Astrocyte (in vitro differentiated cells and primary cell): ENCODE measurements around the gene UNC5CL. TPM values are rescaled to one million over a fixed set of nuclear protein-coding genes. Genes with fewer than 3 reads are reported as not detected.

Source experiments
- DNase-seq: peaks from one replicate; pipeline ENCODE4 v3.0.0-alpha.2; 2010; ENCODE audit warnings: low read depth
- FAIRE-seq: peaks from 2 replicates; lab custom pipeline; 2011; peaks lifted over from hg19 to GRCh38; lab: Jason Lieb, UNC
- H2AFZ ChIP-seq: 2 replicates; pipeline ENCODE4 v1.6.0; 2012; ENCODE audit warnings: low read depth, low read length, inconsistent platforms
- H3K27ac ChIP-seq: 2 replicates; pipeline ENCODE4 v1.5.1; 2011; ENCODE audit warnings: low read depth, low read length, inconsistent platforms
- H3K27me3 ChIP-seq: 2 replicates; pipeline ENCODE4 v1.6.0; 2011; ENCODE audit warnings: low read length, inconsistent platforms; ENCODE audit not compliant: insufficient read depth
- H3K36me3 ChIP-seq: 2 replicates; pipeline ENCODE4 v1.5.1; 2011; ENCODE audit warnings: low read length, inconsistent platforms; ENCODE audit not compliant: insufficient read depth
- H3K4me1 ChIP-seq: 2 replicates; pipeline ENCODE4 v1.5.1; 2011; ENCODE audit warnings: low read length, inconsistent platforms; ENCODE audit not compliant: insufficient read depth
- H3K4me2 ChIP-seq: 2 replicates; pipeline ENCODE4 v1.6.0; 2012; ENCODE audit warnings: low read length, inconsistent platforms
- H3K4me3 ChIP-seq: 2 replicates; pipeline ENCODE4 v1.5.1; 2011; ENCODE audit warnings: low read depth, mild to moderate bottlenecking, low read length, inconsistent platforms; ENCODE audit not compliant: insufficient read depth
- H3K79me2 ChIP-seq: 2 replicates; pipeline ENCODE4 v1.6.0; 2012; ENCODE audit warnings: mild to moderate bottlenecking, low read length, inconsistent platforms; ENCODE audit not compliant: insufficient read depth
- H3K9ac ChIP-seq: 2 replicates; pipeline ENCODE4 v1.6.0; 2012; ENCODE audit warnings: mild to moderate bottlenecking, low read length, inconsistent platforms
- H3K9me3 ChIP-seq: 2 replicates; pipeline ENCODE4 v1.5.1; 2012; ENCODE audit warnings: low read depth, mild to moderate bottlenecking, low read length, inconsistent platforms; ENCODE audit not compliant: insufficient read depth
- H4K20me1 ChIP-seq: 2 replicates; pipeline ENCODE4 v1.6.0; 2012; ENCODE audit warnings: low read length, inconsistent platforms; ENCODE audit not compliant: insufficient read depth
- H3K27ac Mint-ChIP-seq: one replicate; pipeline ENCODE4 v1.8.0; 2021; ENCODE audit warnings: mild to moderate bottlenecking, mixed read lengths; ENCODE audit not compliant: unreplicated experiment
- H3K27me3 Mint-ChIP-seq: one replicate; pipeline ENCODE4 v1.8.0; 2021; ENCODE audit warnings: low read depth, mixed read lengths; ENCODE audit not compliant: unreplicated experiment
- H3K36me3 Mint-ChIP-seq: one replicate; pipeline ENCODE4 v1.8.0; 2021; ENCODE audit warnings: low read depth, mixed read lengths; ENCODE audit not compliant: unreplicated experiment
- H3K4me1 Mint-ChIP-seq: one replicate; pipeline ENCODE4 v1.8.0; 2021; ENCODE audit warnings: low read depth, mixed read lengths; ENCODE audit not compliant: unreplicated experiment
- H3K4me3 Mint-ChIP-seq: one replicate; pipeline ENCODE4 v1.8.0; 2021; ENCODE audit warnings: mild to moderate bottlenecking, moderate library complexity, mixed read lengths; ENCODE audit not compliant: unreplicated experiment
- H3K9me3 Mint-ChIP-seq: one replicate; pipeline ENCODE4 v1.8.0; 2021; ENCODE audit warnings: mild to moderate bottlenecking, mixed read lengths; ENCODE audit not compliant: unreplicated experiment
- CTCF ChIP-seq: IDR thresholded peaks from 2 replicates; pipeline ENCODE4 v1.5.1; 2011; ENCODE audit warnings: low read depth, mild to moderate bottlenecking, inconsistent platforms, low read length, moderate library complexity; ENCODE audit not compliant: insufficient read depth
- EZH2 ChIP-seq: IDR thresholded peaks from 2 replicates; pipeline ENCODE4 v1.6.1; 2012; ENCODE audit warnings: mild to moderate bottlenecking, low read length, inconsistent platforms; ENCODE audit not compliant: insufficient read depth
- total RNA-seq: library from RNA; stranded (reverse); gene quantifications from 2 replicates; pipeline ENCODE4 v1.2.1, GENCODE V29; 2021

The UNC5CL gene
- total RNA-seq, 1 donor from 2014 or later: 0.27 TPM

- no peak overlapping the region for H2AFZ ChIP-seq
- H3K27ac Mint-ChIP-seq: no peak overlapping the region
- peaks cover 9% of the 10 kb centered on the region for H3K4me1 ChIP-seq
- peaks cover 6% of the 10 kb centered on the region for H3K27me3 Mint-ChIP-seq
- peaks cover 11% of the 10 kb centered on the region for H3K4me1 Mint-ChIP-seq
- no peaks in the 10 kb centered on the region for H3K9me3 ChIP-seq
- H3K27me3 ChIP-seq: peaks cover 3% of the 10 kb centered on the region
- H3K4me2 ChIP-seq: no peak overlapping the region
- H4K20me1 ChIP-seq: no peaks in the 10 kb centered on the region
- H3K4me3 ChIP-seq: no peak overlapping the region
- DNase-seq (no peak), FAIRE-seq (no peak)
- H3K79me2 ChIP-seq: no peaks in the 10 kb centered on the region
- no peak overlapping the region for H3K27ac ChIP-seq
- H3K4me3 Mint-ChIP-seq: no peak overlapping the region
- no peak overlapping the region for H3K9ac ChIP-seq
- H3K36me3 Mint-ChIP-seq: no peaks in the 10 kb centered on the region
- H3K9me3 Mint-ChIP-seq: peaks cover 3% of the 10 kb centered on the region
- H3K36me3 ChIP-seq: no peaks in the 10 kb centered on the region
- TF ChIP-seq EZH2: no peak
- no peak for TF ChIP-seq CTCF
Measured at GRCh38 chr6:41043151-41043550, 4.1 kb upstream of the UNC5CL start.

- FAIRE-seq (no peak), DNase-seq (no peak)
- H3K27me3 Mint-ChIP-seq: peaks cover under 1% of the 10 kb centered on the region
- Histone ChIP-seq H3K9me3 (no peaks in the 10 kb centered on the region), H3K9ac (no peak within 1 kb of the TSS), H3K27me3 (peaks cover 3% of the 10 kb centered on the region), H3K4me3 (no peak within 1 kb of the TSS), H2AFZ (no peak within 1 kb of the TSS), H3K27ac (no peak within 1 kb of the TSS), H3K4me2 (no peak within 1 kb of the TSS), H3K36me3 (no peaks in the 10 kb centered on the region), H4K20me1 (no peaks in the 10 kb centered on the region), H3K79me2 (no peaks in the 10 kb centered on the region), H3K4me1 (peaks cover 9% of the 10 kb centered on the region)
- H3K27ac Mint-ChIP-seq: no peak within 1 kb of the TSS
- H3K4me1 Mint-ChIP-seq: peaks cover 11% of the 10 kb centered on the region
- no peak for TF ChIP-seq CTCF
- no peak for TF ChIP-seq EZH2
- peaks cover 3% of the 10 kb centered on the region for H3K9me3 Mint-ChIP-seq
- H3K4me3 Mint-ChIP-seq: no peak within 1 kb of the TSS
- H3K36me3 Mint-ChIP-seq: no peaks in the 10 kb centered on the region
Measured at GRCh38 chr6:41042226-41043055, 3.4 kb upstream of the UNC5CL start, which contains the start of gene TSPO2. TSS of gene TSPO2 (plus strand) at chr6:41042467. CDS start at chr6:41042986, 519 bp downstream.

GRCh38 chr6:41040940-41041536 is 2.0 kb upstream of the UNC5CL start:
- no peak overlapping the region for H3K27ac ChIP-seq
- Mint-ChIP-seq H3K9me3 (peaks cover 3% of the 10 kb centered on the region), H3K4me3 (no peak overlapping the region), H3K36me3 (no peaks in the 10 kb centered on the region), H3K27ac (peak overlapping the region; percentile 86), H3K27me3 (no peaks in the 10 kb centered on the region), H3K4me1 (peaks cover 19% of the 10 kb centered on the region)
- H3K4me2 ChIP-seq: no peak overlapping the region
- no peaks in the 10 kb centered on the region for H4K20me1 ChIP-seq
- H2AFZ ChIP-seq: no peak overlapping the region
- DNase-seq (no peak), FAIRE-seq (no peak)
- TF ChIP-seq CTCF (no peak), EZH2 (no peak)
- no peaks in the 10 kb centered on the region for H3K9me3 ChIP-seq
- no peak overlapping the region for H3K9ac ChIP-seq
- H3K4me1 ChIP-seq: peaks cover 9% of the 10 kb centered on the region
- no peak overlapping the region for H3K4me3 ChIP-seq
- no peaks in the 10 kb centered on the region for H3K79me2 ChIP-seq
- H3K27me3 ChIP-seq: peaks cover 3% of the 10 kb centered on the region
- no peaks in the 10 kb centered on the region for H3K36me3 ChIP-seq
